DOHH2 (cell line): Measurements from ENCODE around the gene GLI3.

Experiments
- H3F3A ChIP-seq: fragments of 200-600 bp; sonication (generic), shearing (Covaris generic); 2 replicates; pipeline ENCODE4 v1.6.0; 2016; ENCODE audit warnings: antibody characterized with exemption, mild to moderate bottlenecking; ENCODE audit not compliant: control insufficient read depth, insufficient read depth
- H3K27ac ChIP-seq: fragments of 200-600 bp; sonication (generic); 2 replicates; pipeline ENCODE4 v1.5.1; 2014; ENCODE audit warnings: low read depth, mild to moderate bottlenecking, low read length, moderate library complexity
- H3K27me3 ChIP-seq: fragments of 200-600 bp; sonication (generic); 2 replicates; pipeline ENCODE4 v1.6.1; 2014; ENCODE audit warnings: mild to moderate bottlenecking, low read length, mixed read lengths; ENCODE audit not compliant: control insufficient read depth
- H3K36me3 ChIP-seq: fragments of 200-600 bp; sonication (generic); 2 replicates; pipeline ENCODE4 v1.6.1; 2014; ENCODE audit warnings: mild to moderate bottlenecking, low read length, moderate library complexity, mixed read lengths; ENCODE audit not compliant: control insufficient read depth
- H3K4me1 ChIP-seq: fragments of 200-600 bp; sonication (generic); 2 replicates; pipeline ENCODE4 v1.6.1; 2014; ENCODE audit warnings: mild to moderate bottlenecking, low read length, mixed read lengths; ENCODE audit not compliant: control insufficient read depth
- H3K4me2 ChIP-seq: fragments of 200-600 bp; sonication (generic); 2 replicates; pipeline ENCODE4 v1.6.0; 2014; ENCODE audit warnings: mild to moderate bottlenecking, low read length, moderate library complexity
- H3K4me3 ChIP-seq: fragments of 200-600 bp; sonication (generic); 2 replicates; pipeline ENCODE4 v1.5.1; 2014; ENCODE audit warnings: mild to moderate bottlenecking, low read length, mixed read lengths
- H3K79me2 ChIP-seq: fragments of 200-600 bp; sonication (generic); 2 replicates; pipeline ENCODE4 v1.6.1; 2014; ENCODE audit warnings: mild to moderate bottlenecking, low read length, mixed read lengths; ENCODE audit not compliant: control insufficient read depth
- H3K9me2 ChIP-seq: fragments of 200-600 bp; sonication (generic); replicated peaks from 2 replicates; pipeline ENCODE4 v1.6.1; 2014; ENCODE audit warnings: mild to moderate bottlenecking, low read length, mixed read lengths; ENCODE audit not compliant: control insufficient read depth
- H3K9me3 ChIP-seq: fragments of 200-600 bp; sonication (generic); 2 replicates; pipeline ENCODE4 v1.6.1; 2014; ENCODE audit warnings: antibody characterized with exemption, low read length, mixed read lengths; ENCODE audit not compliant: control insufficient read depth, insufficient read depth
- H4K20me1 ChIP-seq: fragments of 200-600 bp; sonication (generic); 2 replicates; pipeline ENCODE4 v1.6.0; 2014; ENCODE audit warnings: low read depth, mild to moderate bottlenecking, antibody characterized with exemption, low read length, moderate library complexity; ENCODE audit not compliant: control insufficient read depth, insufficient read depth
- EZH2phosphoT487 ChIP-seq: fragments of 200-600 bp; sonication (generic); IDR thresholded peaks from 2 replicates; pipeline ENCODE4 v1.6.1; 2017; ENCODE audit warnings: borderline replicate concordance, mild to moderate bottlenecking, antibody characterized with exemption, low read length, moderate library complexity, mixed read lengths
- TF ChIP-seq, protein P1 (sequence below): fragments of 200-600 bp; sonication (generic); IDR thresholded peaks from one replicate; pipeline ENCODE4 v1.5.1; 2014; ENCODE audit warnings: antibody characterized with exemption, mild to moderate bottlenecking, low read depth, low read length; ENCODE audit not compliant: poor library complexity, severe bottlenecking

The GLI3 gene

DNA sequence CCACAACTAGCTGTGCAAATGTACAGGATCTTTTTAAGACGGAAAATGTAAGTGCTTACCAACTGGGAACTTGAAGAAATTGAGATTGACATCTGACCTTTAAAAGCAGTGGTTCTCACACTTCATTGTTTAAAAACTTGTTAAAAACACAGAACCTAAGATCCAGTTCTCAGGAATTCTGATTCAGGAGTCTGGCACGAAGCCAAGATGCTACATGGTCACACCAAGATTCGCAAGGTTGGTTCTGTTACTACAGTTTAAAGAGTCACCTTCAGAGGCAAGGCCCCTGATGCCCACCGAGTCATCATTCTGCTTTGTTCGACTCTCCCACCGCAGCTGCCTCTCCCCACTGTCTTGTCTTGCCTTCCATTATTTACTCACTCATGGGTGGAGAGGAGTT lies 113.3 kb downstream of the GLI3 start:
- Histone ChIP-seq H3K4me1 (no peaks in the 10 kb centered on the region), H4K20me1 (no peaks in the 10 kb centered on the region), H3K79me2 (no peaks in the 10 kb centered on the region), H3K4me2 (no peak overlapping the region), H3K9me3 (peaks cover 3% of the 10 kb centered on the region), H3K4me3 (no peak overlapping the region), H3K9me2 (no peaks in the 10 kb centered on the region), H3K36me3 (no peaks in the 10 kb centered on the region), H3F3A (no peaks in the 10 kb centered on the region), H3K27me3 (no peaks in the 10 kb centered on the region), H3K27ac (no peak overlapping the region)
- no peak for TF ChIP-seq EZH2phosphoT487
- TF ChIP-seq, protein P1, sequence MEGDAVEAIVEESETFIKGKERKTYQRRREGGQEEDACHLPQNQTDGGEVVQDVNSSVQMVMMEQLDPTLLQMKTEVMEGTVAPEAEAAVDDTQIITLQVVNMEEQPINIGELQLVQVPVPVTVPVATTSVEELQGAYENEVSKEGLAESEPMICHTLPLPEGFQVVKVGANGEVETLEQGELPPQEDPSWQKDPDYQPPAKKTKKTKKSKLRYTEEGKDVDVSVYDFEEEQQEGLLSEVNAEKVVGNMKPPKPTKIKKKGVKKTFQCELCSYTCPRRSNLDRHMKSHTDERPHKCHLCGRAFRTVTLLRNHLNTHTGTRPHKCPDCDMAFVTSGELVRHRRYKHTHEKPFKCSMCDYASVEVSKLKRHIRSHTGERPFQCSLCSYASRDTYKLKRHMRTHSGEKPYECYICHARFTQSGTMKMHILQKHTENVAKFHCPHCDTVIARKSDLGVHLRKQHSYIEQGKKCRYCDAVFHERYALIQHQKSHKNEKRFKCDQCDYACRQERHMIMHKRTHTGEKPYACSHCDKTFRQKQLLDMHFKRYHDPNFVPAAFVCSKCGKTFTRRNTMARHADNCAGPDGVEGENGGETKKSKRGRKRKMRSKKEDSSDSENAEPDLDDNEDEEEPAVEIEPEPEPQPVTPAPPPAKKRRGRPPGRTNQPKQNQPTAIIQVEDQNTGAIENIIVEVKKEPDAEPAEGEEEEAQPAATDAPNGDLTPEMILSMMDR, result no peak

DNA sequence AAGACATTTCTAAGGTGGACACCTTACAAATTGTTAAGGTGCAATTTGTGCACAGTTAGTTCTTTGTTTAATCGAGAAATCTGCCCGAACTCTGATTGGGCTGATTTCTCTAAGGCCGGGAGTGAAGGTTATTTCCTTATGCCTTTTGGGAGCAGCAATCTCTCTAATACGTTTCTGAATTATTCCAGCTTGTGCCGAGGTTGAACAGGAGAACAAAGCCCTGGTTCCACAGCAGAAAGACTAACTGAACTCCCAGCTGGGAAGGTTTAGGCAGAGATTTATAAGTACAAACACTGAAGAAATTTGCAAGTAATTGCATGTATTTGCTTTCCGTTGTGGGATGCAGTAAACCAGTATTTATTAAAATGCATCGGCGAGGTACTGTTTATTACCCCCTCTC lies 116.8 kb downstream of the GLI3 start:
- Histone ChIP-seq H3F3A (no peaks in the 10 kb centered on the region), H3K79me2 (no peaks in the 10 kb centered on the region), H3K27me3 (no peaks in the 10 kb centered on the region)

DNA sequence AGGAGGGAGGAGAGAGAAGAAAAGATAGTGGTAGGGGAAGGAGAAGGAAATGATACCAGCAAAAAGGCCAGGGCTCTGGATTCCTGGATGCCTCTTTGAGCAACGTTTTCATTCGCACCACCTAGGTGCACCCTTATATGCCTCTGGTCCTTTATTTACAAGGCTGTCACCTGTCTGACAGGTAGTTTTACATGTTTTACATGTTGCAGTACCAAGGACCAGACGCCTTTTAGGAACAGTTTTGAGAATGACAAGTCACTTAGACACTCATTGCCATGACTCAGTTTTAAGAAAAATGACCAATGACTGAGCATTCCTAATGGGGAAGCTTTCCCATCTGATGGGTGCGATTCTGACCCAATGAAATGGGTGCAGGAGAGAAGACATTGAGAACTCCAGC lies 119.8 kb downstream of the GLI3 start:
- Histone ChIP-seq H3K79me2 (no peaks in the 10 kb centered on the region), H3F3A (no peaks in the 10 kb centered on the region), H3K4me3 (no peak overlapping the region), H3K36me3 (no peaks in the 10 kb centered on the region), H3K27me3 (no peaks in the 10 kb centered on the region), H3K9me3 (peaks cover 4% of the 10 kb centered on the region), H4K20me1 (no peaks in the 10 kb centered on the region), H3K4me2 (no peak overlapping the region), H3K4me1 (no peaks in the 10 kb centered on the region), H3K27ac (no peak overlapping the region), H3K9me2 (no peaks in the 10 kb centered on the region)
- TF ChIP-seq, protein P1, result no peak
- TF ChIP-seq EZH2phosphoT487, result no peak

More for the DNA sequence above, 116.8 kb downstream of the GLI3 start:
- no peak overlapping the region for H3K4me2 ChIP-seq
- TF ChIP-seq EZH2phosphoT487, result no peak
- TF ChIP-seq, protein P1, result no peak
- H3K4me3 ChIP-seq, result no peak overlapping the region
- peaks cover 4% of the 10 kb centered on the region for H3K9me3 ChIP-seq
- H3K4me1 ChIP-seq, result no peaks in the 10 kb centered on the region
- H4K20me1 ChIP-seq, result no peaks in the 10 kb centered on the region
- H3K9me2 ChIP-seq, result no peaks in the 10 kb centered on the region
- H3K36me3 ChIP-seq, result no peaks in the 10 kb centered on the region
- H3K27ac ChIP-seq, result no peak overlapping the region

DNA sequence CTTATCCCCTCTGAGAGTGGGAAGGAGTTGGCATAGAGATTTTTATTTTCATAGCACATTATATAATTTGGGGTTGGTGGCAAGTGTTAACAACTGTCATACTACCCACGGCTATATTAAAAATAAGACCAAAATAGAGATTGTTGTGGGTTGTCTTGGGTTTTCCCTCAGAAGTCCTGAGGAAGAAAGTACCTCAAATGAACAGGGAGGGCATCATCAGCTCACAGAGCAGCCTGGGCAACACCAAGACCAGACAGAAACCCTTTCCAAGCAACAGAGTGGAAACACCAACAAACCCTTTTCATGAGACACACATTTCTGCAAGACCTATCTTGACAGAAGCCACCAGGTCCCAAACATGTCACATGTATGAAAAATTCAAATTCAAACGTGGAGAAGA lies 121.2 kb downstream of the GLI3 start:
- H3K27ac ChIP-seq, result no peak overlapping the region
- H3K4me2 ChIP-seq, result no peak overlapping the region
- H4K20me1 ChIP-seq, result no peaks in the 10 kb centered on the region
- H3K4me3 ChIP-seq, result no peak overlapping the region
- H3K79me2 ChIP-seq, result no peaks in the 10 kb centered on the region
- no peaks in the 10 kb centered on the region for H3K9me2 ChIP-seq
- no peaks in the 10 kb centered on the region for H3K27me3 ChIP-seq
- H3K4me1 ChIP-seq, result no peaks in the 10 kb centered on the region
- H3K36me3 ChIP-seq, result no peaks in the 10 kb centered on the region
- H3F3A ChIP-seq, result no peaks in the 10 kb centered on the region
- TF ChIP-seq EZH2phosphoT487, result no peak
- TF ChIP-seq, protein P1, result no peak
- peaks cover 4% of the 10 kb centered on the region for H3K9me3 ChIP-seq
